Pons (tissue), 1 donor: ENCODE data around the gene C3orf20.

Source experiments
- DNase-seq: peaks from one replicate; pipeline ENCODE4 v3.0.0-alpha.2; 2016; ENCODE audit warnings: low spot score

Gene C3orf20

DNA sequence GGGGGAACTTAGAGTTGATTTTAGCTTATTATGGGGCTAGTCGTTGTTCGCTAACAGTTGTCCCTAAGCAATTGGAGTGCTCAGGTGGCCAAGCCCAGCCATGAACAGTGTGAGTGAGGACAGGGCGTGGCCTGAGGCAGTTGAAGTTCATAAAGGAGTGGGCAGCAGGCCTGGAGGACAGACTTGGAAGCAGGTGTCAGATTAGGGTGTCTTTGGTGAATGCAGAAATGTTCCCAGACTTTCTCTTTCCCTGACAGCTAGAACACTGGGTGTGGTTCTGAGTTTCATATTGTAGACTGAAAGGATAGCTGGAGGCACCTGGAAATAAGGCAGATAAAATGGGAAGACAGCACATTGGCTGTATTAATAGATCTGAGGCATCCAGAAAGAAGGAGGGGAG, 84.0 kb downstream of the C3orf20 start:
- DNase-seq, result no peak

DNA sequence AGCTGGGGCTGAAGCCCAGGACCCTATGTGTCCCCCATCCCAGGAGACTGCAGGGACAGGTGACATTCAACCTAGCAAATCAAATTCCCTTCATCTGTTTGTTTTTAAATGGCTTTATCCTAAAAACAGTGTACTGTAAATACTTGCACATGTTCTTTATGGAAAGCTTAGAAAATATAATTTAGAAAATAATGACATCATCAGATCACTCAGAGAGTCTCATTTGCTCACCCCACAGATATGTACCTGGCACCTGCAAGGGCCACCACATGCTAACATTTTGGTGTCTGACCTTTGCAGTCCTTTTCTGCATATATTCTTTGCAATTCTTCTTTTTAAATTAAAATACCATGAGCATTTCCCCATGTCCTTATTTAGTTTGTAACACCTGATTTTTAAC, 85.2 kb downstream of the C3orf20 start:
- no peak for DNase-seq

DNA sequence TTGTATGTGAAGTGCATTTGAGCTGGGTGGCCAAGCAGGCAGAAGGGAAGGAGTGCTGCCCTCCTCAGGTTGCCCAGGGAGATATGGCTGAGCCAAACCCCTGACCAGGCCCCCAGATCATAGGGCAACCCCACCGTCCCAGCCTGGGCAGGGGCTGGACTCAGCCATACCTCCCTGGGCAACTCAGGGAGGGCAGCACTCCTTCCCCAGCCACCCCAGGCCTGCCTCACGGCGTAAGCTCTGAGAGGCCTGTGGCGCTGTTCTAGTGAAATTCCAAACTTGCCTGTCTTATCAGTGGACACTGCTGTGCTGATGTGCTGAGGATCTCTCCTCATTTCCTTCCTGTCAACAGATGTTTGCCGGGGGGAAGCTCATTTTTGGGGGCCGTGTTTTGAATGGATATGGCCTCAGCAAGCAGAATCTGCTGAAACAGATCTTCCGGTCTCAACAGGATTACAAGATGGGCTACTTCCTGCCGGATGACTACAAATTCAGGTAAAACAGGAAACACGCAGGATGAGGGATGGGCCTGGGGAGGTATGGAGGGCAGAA, 86.3 kb downstream of the C3orf20 start:
- no peak for DNase-seq

- DNase-seq, result no peak
Measured at GRCh38 chr3:14761866-14762265, 86.9 kb downstream of the C3orf20 start.

DNA sequence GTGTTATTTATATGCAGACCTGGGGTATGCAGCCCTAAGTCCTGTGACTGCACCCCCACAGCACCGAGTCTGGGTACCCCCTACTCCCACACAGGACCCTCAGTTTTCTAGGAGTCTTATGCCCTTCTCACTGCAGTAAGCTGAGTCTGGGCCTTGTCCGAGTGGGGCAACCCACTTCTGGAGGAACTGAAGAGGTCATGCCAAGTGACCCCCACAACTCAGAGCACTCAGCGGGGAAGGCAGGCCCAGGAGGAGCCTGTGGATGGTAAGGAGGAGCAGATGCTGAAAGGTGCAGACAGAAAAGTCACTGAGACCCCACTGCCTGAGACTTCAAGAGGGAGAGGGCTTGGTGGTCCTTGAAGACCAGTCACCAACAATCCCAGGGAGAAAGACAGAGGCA, 87.8 kb downstream of the C3orf20 start:
- no peak for DNase-seq

- no peak for DNase-seq
Measured at GRCh38 chr3:14764331-14765059, 89.6 kb downstream of the C3orf20 start.

- DNase-seq, result no peak
Measured at GRCh38 chr3:14765060-14765400, 90.1 kb downstream of the C3orf20 start.

DNA sequence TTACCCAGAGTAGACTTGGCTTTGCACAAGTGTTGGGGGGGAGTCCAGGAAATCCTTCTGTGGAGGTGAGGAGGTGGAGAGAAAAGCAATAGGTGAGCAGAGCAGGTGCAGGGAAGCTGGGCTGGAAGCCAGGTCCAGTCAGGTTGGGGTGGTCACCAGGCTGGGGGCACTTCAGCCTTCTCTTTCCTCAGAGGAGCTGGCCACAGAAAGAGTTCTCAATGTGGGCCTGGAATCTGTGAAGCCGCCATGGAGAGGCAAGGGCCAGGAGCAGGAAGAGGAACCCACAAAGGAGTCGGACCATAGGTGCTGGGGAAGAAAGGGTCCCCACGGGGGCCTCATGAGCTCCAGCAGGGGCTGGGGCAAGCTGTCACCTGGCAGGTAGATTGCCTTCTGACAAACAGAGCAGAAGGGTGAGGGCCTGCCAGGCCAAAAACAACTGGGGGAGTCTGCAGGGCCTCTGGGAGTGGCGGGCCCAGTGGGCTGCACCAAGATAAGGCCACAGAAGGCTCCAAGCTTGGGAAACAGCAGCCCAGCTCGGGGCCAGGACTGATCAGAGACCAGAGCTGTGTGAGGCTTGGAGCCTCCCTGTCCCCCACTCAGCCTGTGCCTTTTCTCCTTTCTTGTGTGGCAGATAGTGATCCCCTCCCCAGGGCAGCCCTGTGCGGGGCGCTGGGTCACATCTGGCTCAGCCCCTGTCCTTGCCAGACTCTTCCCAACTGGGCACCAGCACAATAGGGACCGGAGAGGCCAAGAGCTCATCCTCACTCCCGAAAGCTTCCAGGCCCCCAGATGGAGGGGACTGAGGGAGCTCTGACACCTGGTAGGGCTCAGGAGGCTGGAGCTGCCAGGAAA, 90.9 kb downstream of the C3orf20 start:
- DNase-seq, result no peak

- DNase-seq, result no peak
Measured at GRCh38 chr3:14766428-14767244, 91.7 kb downstream of the C3orf20 start.

DNA sequence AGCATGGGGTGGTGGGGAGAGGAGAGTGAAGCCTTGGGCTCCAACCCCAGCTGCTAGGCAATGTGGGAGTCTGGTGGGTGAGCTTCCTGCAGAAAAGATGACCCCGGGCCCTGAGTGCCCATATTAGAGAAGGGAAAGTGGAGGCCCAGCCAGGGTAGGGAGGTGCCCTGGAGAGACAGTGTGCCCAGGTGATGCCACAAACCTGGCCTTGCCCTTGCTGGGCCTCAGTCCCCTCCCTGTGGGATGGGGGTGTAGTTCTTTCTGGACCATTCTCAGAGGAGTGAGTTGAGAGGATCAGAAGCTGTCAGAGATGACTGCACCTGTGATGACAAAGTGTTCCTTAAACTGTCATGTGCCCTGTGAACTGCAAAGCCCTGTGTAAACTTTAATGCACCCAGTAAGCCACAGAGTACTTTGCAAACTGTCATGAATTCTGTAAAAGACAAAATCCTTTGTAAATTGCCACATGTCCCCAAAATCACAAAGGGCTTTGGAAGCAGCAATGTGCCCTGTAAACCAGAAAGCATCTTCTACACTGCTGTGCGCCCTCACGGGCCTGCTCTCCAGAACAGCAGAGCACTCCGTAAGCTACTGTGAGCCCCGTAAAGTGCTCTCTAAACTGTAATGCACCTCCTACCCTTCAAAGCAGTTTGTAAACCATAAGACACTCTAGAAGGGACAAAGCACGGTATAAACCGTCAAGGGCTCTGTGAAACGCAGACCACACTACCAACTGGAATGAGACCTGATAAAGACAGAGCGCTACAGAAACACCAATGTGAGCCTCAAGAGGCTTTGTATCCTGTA, 92.5 kb downstream of the C3orf20 start:
- DNase-seq, result no peak

GRCh38 chr3:14768182-14768790, 93.3 kb downstream of the C3orf20 start:
- no peak for DNase-seq

GRCh38 chr3:14768881-14769280, 93.9 kb downstream of the C3orf20 start:
- no peak for DNase-seq

- DNase-seq, result no peak
Measured at GRCh38 chr3:14769544-14770325, 94.8 kb downstream of the C3orf20 start.

DNA sequence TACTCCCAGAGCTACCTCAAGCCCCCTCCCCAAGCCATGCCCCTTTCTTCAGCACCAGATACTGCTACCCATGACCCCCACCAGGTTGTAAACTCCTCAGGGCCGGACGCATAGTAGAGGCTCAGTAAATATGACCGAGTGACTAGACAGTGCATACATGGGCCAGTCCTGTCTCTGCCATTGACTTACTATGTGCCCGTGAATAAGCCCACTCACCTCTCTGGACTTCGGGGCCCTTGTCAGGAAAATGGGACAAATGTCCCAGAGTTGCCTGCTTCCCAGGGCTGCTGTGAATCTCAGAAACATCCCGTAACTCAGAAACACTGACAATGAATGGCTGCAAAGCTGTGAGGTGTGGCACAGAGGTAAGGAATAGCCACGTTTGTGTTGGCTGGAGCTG, 95.7 kb downstream of the C3orf20 start:
- DNase-seq, result no peak

- no peak for DNase-seq
Measured at GRCh38 chr3:14771593-14772497, 96.9 kb downstream of the C3orf20 start.

GRCh38 chr3:14772533-14773138, 97.7 kb downstream of the C3orf20 start:
- no peak for DNase-seq

DNA sequence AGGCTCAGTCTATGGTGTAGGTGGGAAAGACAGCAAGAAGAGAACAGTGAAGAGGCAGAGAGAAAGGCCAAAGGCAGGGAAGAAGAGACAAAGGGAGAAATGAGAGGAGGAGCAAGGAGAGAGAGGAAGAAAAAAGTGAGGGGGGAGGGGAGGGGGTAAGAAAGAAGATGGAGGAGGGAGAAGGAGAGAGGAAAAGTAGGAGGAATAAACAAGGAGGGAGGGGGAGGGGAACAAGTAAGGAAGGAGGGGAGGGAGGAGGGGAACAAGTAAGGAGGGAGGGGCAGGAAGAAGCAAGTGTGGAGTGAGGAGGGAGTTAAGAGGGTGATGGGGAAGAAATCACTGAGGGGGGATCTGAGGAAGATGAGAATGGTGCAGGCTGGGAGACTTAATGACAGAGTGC, 98.3 kb downstream of the C3orf20 start:
- no peak for DNase-seq

- DNase-seq, result no peak
Measured at GRCh38 chr3:14773691-14774128, 98.8 kb downstream of the C3orf20 start.

DNA sequence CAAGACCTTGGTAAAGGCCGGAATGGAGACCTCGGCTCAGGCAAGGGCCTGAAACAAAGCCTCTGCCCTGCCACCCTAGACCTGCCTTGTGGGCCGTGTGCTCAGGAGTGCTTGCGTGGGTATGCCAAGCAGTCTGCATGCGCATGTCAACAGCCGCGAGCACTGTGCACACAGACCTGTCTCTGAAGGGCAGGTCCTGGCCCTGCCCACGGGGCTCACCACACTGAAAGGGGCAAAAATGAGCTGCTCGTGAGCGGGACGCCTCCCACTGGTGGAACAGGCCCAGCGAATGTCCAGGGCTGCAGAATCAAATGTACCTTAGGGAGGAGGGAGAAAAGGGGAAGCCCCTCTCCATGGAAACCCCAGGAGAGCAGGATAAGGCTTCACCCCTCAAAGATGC, 99.5 kb downstream of the C3orf20 start:
- no peak for DNase-seq
